ENCODE data around the gene CDX2.

CDX2 gene

GRCh38 chr13:27918918-27919658 is 50.0 kb downstream of the CDX2 start:
- no peak for DNase-seq (ENCODE audit: extremely low read depth in 1 of 2, low read depth in 1 of 2)

- DNase-seq (ENCODE audit: extremely low read depth in 1 of 2, low read depth in 1 of 2): no peak
These were observed 50.8 kb downstream of the CDX2 start for GRCh38 chr13:27918041-27918917.

- no peak for DNase-seq (ENCODE audit: extremely low read depth in 1 of 2, low read depth in 1 of 2)
These were observed 51.8 kb downstream of the CDX2 start for GRCh38 chr13:27917121-27917947.

GRCh38 chr13:27915301-27916207 is 53.6 kb downstream of the CDX2 start:
- DNase-seq (ENCODE audit: extremely low read depth in 1 of 2, low read depth in 1 of 2): no peak

GRCh38 chr13:27913160-27913559 is 56.0 kb downstream of the CDX2 start:
- no peak for DNase-seq (ENCODE audit: extremely low read depth in 1 of 2, low read depth in 1 of 2)

GRCh38 chr13:27911521-27911920 is 57.6 kb downstream of the CDX2 start:
- no peak for DNase-seq (ENCODE audit: extremely low read depth in 1 of 2, low read depth in 1 of 2)
